Calu3 (cell line): ENCODE results near the gene C5. TPM values are rescaled to one million over a fixed set of nuclear protein-coding genes. Genes with fewer than 3 reads are reported as not detected.

Experiments
- BruUV-seq: library from RNA; stranded (reverse); fragments of 400-500 nt; replicated peaks from 2 replicates; lab custom pipeline; 2021; lab: Mats Ljungman, UMichigan
- CTCF ChIA-PET: fragments of 300-600 bp; sonication (Branson Sonifier 250); formaldehyde crosslinking; loops from one replicate; lab custom pipeline; 2022; ENCODE audit warnings: antibody characterized with exemption; lab: Charles Lee
- DNase-seq: peaks from one replicate; pipeline ENCODE4 v3.0.0; 2022
- H3K27ac Mint-ChIP-seq: one replicate; pipeline ENCODE4 v1.8.0; 2022; ENCODE audit warnings: mixed read lengths; ENCODE audit not compliant: unreplicated experiment
- H3K27me3 Mint-ChIP-seq: one replicate; pipeline ENCODE4 v1.8.0; 2022; ENCODE audit warnings: mixed read lengths; ENCODE audit not compliant: unreplicated experiment
- H3K36me3 Mint-ChIP-seq: one replicate; pipeline ENCODE4 v1.8.0; 2022; ENCODE audit warnings: mild to moderate bottlenecking, moderate library complexity, mixed read lengths; ENCODE audit not compliant: insufficient read depth, unreplicated experiment
- H3K4me1 Mint-ChIP-seq: one replicate; pipeline ENCODE4 v1.8.0; 2022; ENCODE audit warnings: mild to moderate bottlenecking, low read depth, mixed read lengths; ENCODE audit not compliant: unreplicated experiment
- H3K4me3 Mint-ChIP-seq: one replicate; pipeline ENCODE4 v1.8.0; 2022; ENCODE audit warnings: mild to moderate bottlenecking, low read depth, moderate library complexity, mixed read lengths; ENCODE audit not compliant: unreplicated experiment
- H3K9me3 Mint-ChIP-seq: one replicate; pipeline ENCODE4 v1.8.0; 2022; ENCODE audit warnings: low read depth, mixed read lengths; ENCODE audit not compliant: unreplicated experiment
- intact Hi-C: fragments of 100-400 bp; cut with micrococcal nuclease; formaldehyde crosslinking; loops from one replicate; pipeline ENCODE4 v1.10.0; 2022; ENCODE audit not compliant: unreplicated experiment
- total RNA-seq: library from RNA; stranded (reverse); gene quantifications from 2 replicates; pipeline ENCODE4 v1.2.3, GENCODE V29; 2022
- TF ChIP-seq, protein P1 (sequence below): fragments of 200-600 bp; IDR thresholded peaks from one replicate; pipeline ENCODE4 v1.8.0; 2022; ENCODE audit warnings: antibody characterized with exemption; ENCODE audit not compliant: unreplicated experiment

C5 gene
- total RNA-seq, 1 experiment from 2014 or later, result 12.3 TPM

GRCh38 chr9:121024237-121024636 is 25.8 kb downstream of the C5 start:
- Mint-ChIP-seq H3K27ac (peak overlapping the region; percentile 37), H3K4me3 (no peak overlapping the region), H3K4me1 (peaks cover 32% of the 10 kb centered on the region), H3K36me3 (peaks cover 4% of the 10 kb centered on the region), H3K27me3 (no peaks in the 10 kb centered on the region), H3K9me3 (no peaks in the 10 kb centered on the region)
- BruUV-seq, result no TSS peak
- intact Hi-C loops, result no loop called here
- TF ChIP-seq, protein P1, sequence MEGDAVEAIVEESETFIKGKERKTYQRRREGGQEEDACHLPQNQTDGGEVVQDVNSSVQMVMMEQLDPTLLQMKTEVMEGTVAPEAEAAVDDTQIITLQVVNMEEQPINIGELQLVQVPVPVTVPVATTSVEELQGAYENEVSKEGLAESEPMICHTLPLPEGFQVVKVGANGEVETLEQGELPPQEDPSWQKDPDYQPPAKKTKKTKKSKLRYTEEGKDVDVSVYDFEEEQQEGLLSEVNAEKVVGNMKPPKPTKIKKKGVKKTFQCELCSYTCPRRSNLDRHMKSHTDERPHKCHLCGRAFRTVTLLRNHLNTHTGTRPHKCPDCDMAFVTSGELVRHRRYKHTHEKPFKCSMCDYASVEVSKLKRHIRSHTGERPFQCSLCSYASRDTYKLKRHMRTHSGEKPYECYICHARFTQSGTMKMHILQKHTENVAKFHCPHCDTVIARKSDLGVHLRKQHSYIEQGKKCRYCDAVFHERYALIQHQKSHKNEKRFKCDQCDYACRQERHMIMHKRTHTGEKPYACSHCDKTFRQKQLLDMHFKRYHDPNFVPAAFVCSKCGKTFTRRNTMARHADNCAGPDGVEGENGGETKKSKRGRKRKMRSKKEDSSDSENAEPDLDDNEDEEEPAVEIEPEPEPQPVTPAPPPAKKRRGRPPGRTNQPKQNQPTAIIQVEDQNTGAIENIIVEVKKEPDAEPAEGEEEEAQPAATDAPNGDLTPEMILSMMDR, result no peak
- no peak for DNase-seq
- CTCF ChIA-PET, result interaction anchor here (0.6 kb wide), 1 partner anchor 385 kb away, joined by 4 read pairs; no protein-coding TSS in a partner anchor

DNA sequence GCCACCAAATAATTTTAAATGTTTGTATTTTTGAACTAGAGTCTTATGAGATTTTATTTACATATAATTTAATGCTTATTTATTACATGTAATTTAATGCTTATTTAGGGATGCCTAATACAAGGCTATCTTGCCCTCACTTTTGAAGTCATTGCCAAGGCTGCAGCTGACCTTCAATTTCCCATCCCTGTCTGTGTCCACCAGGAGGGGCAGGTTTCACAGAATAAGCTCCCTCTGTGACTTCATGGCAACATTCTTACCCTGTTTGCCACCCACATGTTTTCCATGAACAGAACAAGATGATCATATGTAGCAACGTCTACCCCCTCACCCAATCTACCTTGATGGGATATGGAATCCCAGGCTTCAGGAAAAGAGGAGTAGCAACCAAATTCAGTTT is 27.0 kb downstream of the C5 start:
- Mint-ChIP-seq H3K9me3 (no peaks in the 10 kb centered on the region), H3K36me3 (peaks cover 4% of the 10 kb centered on the region), H3K4me1 (peaks cover 32% of the 10 kb centered on the region), H3K27me3 (no peaks in the 10 kb centered on the region), H3K4me3 (no peak overlapping the region), H3K27ac (peak overlapping the region; percentile 60)
- CTCF ChIA-PET, result interaction anchor here (0.5 to 1.0 kb wide), 5 partner anchors 33 to 350 kb away, joined by 3 to 9 read pairs (median 5); no protein-coding TSS in a partner anchor
- intact Hi-C loops, result no loop called here
- peak; percentile 33 for DNase-seq
- no TSS peak for BruUV-seq
- TF ChIP-seq, protein P1, result no peak

GRCh38 chr9:121021301-121021700 is 28.8 kb downstream of the C5 start:
- TF ChIP-seq, protein P1, result no peak
- peaks cover 4% of the 10 kb centered on the region for H3K36me3 Mint-ChIP-seq
- no peak for DNase-seq
- CTCF ChIA-PET, result no interaction called here
- no TSS peak for BruUV-seq
- peaks cover 23% of the 10 kb centered on the region for H3K4me1 Mint-ChIP-seq
- H3K4me3 Mint-ChIP-seq, result no peak overlapping the region
- no peaks in the 10 kb centered on the region for H3K27me3 Mint-ChIP-seq
- H3K9me3 Mint-ChIP-seq, result no peaks in the 10 kb centered on the region
- intact Hi-C loops, result no loop called here
- H3K27ac Mint-ChIP-seq, result no peak overlapping the region

GRCh38 chr9:121019273-121019672 is 30.8 kb downstream of the C5 start:
- TF ChIP-seq, protein P1, result no peak
- Mint-ChIP-seq H3K27ac (no peak overlapping the region), H3K27me3 (no peaks in the 10 kb centered on the region), H3K4me1 (peaks cover 3% of the 10 kb centered on the region), H3K36me3 (peaks cover 4% of the 10 kb centered on the region), H3K9me3 (no peaks in the 10 kb centered on the region), H3K4me3 (no peak overlapping the region)
- intact Hi-C loops, result no loop called here
- DNase-seq, result no peak
- CTCF ChIA-PET, result no interaction called here
- no TSS peak for BruUV-seq
